ENCODE results near the gene NCKAP5.

The NCKAP5 gene

GRCh38 chr2:133458280-133458679 is 110.0 kb downstream of the NCKAP5 start:
- DNase-seq (ENCODE audit: low spot score), result no peak

GRCh38 chr2:133457861-133458260 is 110.4 kb downstream of the NCKAP5 start:
- no peak for DNase-seq (ENCODE audit: low spot score)

GRCh38 chr2:133456971-133457370 is 111.3 kb downstream of the NCKAP5 start:
- no peak for DNase-seq (ENCODE audit: low spot score)

- DNase-seq (ENCODE audit: low spot score), result no peak
These were observed 112.1 kb downstream of the NCKAP5 start for GRCh38 chr2:133456156-133456555.

GRCh38 chr2:133453032-133453431 is 115.2 kb downstream of the NCKAP5 start:
- DNase-seq (ENCODE audit: low spot score), result no peak

GRCh38 chr2:133452583-133452982 is 115.7 kb downstream of the NCKAP5 start:
- DNase-seq (ENCODE audit: low spot score), result no peak

- no peak for DNase-seq (ENCODE audit: low spot score)
These were observed 116.1 kb downstream of the NCKAP5 start for GRCh38 chr2:133452146-133452545.

GRCh38 chr2:133448195-133448594 is 120.1 kb downstream of the NCKAP5 start:
- no peak for DNase-seq (ENCODE audit: low spot score)

GRCh38 chr2:133447303-133447702 is 121.0 kb downstream of the NCKAP5 start:
- DNase-seq (ENCODE audit: low spot score), result no peak

GRCh38 chr2:133444465-133444864 is 123.8 kb downstream of the NCKAP5 start:
- DNase-seq (ENCODE audit: low spot score), result no peak

- no peak for DNase-seq (ENCODE audit: low spot score)
These were observed 125.9 kb downstream of the NCKAP5 start for GRCh38 chr2:133442393-133442792.

- no peak for DNase-seq (ENCODE audit: low spot score)
These were observed 128.7 kb downstream of the NCKAP5 start for GRCh38 chr2:133439565-133439920.

- DNase-seq (ENCODE audit: low spot score), result no peak
These were observed 129.3 kb downstream of the NCKAP5 start for GRCh38 chr2:133438848-133439564.

GRCh38 chr2:133438026-133438425 is 130.2 kb downstream of the NCKAP5 start:
- no peak for DNase-seq (ENCODE audit: low spot score)

- DNase-seq (ENCODE audit: low spot score), result no peak
These were observed 130.8 kb downstream of the NCKAP5 start for GRCh38 chr2:133437492-133437891.

GRCh38 chr2:133434959-133435668 is 133.1 kb downstream of the NCKAP5 start:
- no peak for DNase-seq (ENCODE audit: low spot score)

GRCh38 chr2:133433455-133434451 is 134.5 kb downstream of the NCKAP5 start:
- no peak for DNase-seq (ENCODE audit: low spot score)

- DNase-seq (ENCODE audit: low spot score), result no peak
These were observed 135.5 kb downstream of the NCKAP5 start for GRCh38 chr2:133432778-133433177.

GRCh38 chr2:133431289-133431688 is 137.0 kb downstream of the NCKAP5 start:
- no peak for DNase-seq (ENCODE audit: low spot score)

GRCh38 chr2:133426791-133427190 is 141.5 kb downstream of the NCKAP5 start:
- DNase-seq (ENCODE audit: low spot score), result no peak

GRCh38 chr2:133425612-133426011 is 142.7 kb downstream of the NCKAP5 start:
- no peak for DNase-seq (ENCODE audit: low spot score)

- DNase-seq (ENCODE audit: low spot score), result no peak
These were observed 143.4 kb downstream of the NCKAP5 start for GRCh38 chr2:133424876-133425275.

Data from globus pallidus (tissue), 1 donor.